ENCODE data around the gene GCHFR.

GRCh38 chr15:40716165-40716564 lies 47.7 kb upstream of the GCHFR start:
- no peak for TF ChIP-seq EZH2 (IDR thresholded peaks at IDR 0.05)
- no peak for TF ChIP-seq CTCF (IDR thresholded peaks at IDR 0.05)
